Adrenal gland (tissue), 12 donors: ENCODE data around the gene GPR158. TPM values are rescaled to one million over a fixed set of nuclear protein-coding genes. Genes with fewer than 3 reads are reported as not detected.

Experiments
- DNase-seq, 7 donors: peaks; one replicate each; pipeline ENCODE4 v3.0.0-alpha.2; 2019 to 2020
- H3K27ac ChIP-seq, 5 donors: fragments of 200-600 bp; sonication (generic) in 4 of 5; 1 replicate in 3 of 5; 2 replicates in 2 of 5; pipeline versions ENCODE4 v1.5.1 to v1.8.0; 2016 to 2020; ENCODE audit warnings: mild to moderate bottlenecking in 1 of 5
- H3K27me3 ChIP-seq: fragments of 200-600 bp; 2 replicates; pipeline ENCODE4 v1.8.0; 2021
- H3K36me3 ChIP-seq, 2 donors: fragments of 200-600 bp; replicated peaks in 1 of 2; 1 replicate in 1 of 2; 2 replicates in 1 of 2; pipeline versions ENCODE4 v1.5.1 to v1.8.0; 2018 to 2022
- H3K4me1 ChIP-seq, 2 donors: fragments of 200-600 bp; replicated peaks in 1 of 2; 1 replicate in 1 of 2; 2 replicates in 1 of 2; pipeline versions ENCODE4 v1.5.1 to v1.8.0; 2018 to 2021
- H3K4me3 ChIP-seq, 4 donors: fragments of 200-600 bp; sonication (generic) in 3 of 4; one replicate each; pipeline ENCODE4 v1.5.1; 2016 to 2018
- H3K9me3 ChIP-seq, 3 donors: fragments of 200-600 bp; sonication (generic) in 1 of 3; replicated peaks in 1 of 3; 1 replicate in 2 of 3; 2 replicates in 1 of 3; pipeline versions ENCODE4 v1.5.1 to v1.8.0; 2016 to 2021
- POLR2A ChIP-seq, 2 donors: fragments of 450-650 bp; IDR thresholded peaks; one replicate each; pipeline ENCODE4 v1.6.1; 2017; ENCODE audit warnings: antibody characterized with exemption in 2 of 2, mild to moderate bottlenecking in 2 of 2, moderate library complexity in 1 of 2
- WGBS, 4 donors: extraction: QIAGEN DNeasy Blood & Tissue Kit in 2 of 4; methylation state at CpG; one replicate each; pipeline versions ENCODE4 v1.1.5 to v1.1.7; 2013 to 2017; 5-methylcytosine and 5-hydroxymethylcytosine counted together
- intact Hi-C, 2 donors: fragments of 100-400 bp; cut with DNase I; formaldehyde crosslinking; loops; one replicate each; pipeline versions ENCODE4 v1.14.1 to v1.15.0; 2022 to 2023
- polyA plus RNA-seq, 3 donors: library from polyadenylated mRNA; stranded (reverse); fragments of 200-250 nt in 2 of 3; fragments of 350-450 nt in 1 of 3; fragmentation: Illumina TruSeq in 1 of 3; extraction: RNeasy Lipid Tissue Mini Kit (QIAGEN cat#74804) in 1 of 3; gene quantifications; one replicate each; pipeline ENCODE4 v1.2.3, GENCODE V29; 2013 to 2014
- total RNA-seq, 9 donors: library from RNA; depleted of rRNA in 4 of 9; stranded (reverse); fragments of >200 nt in 4 of 9; fragments of 120-200 nt in 1 of 9; fragmentation: NEBNext Ultra II Directional in 1 of 9; extraction: Animal tissue kit (Norgen Biotek cat#: 25700) in 1 of 9; gene quantifications; one replicate each; pipeline versions ENCODE4 v1.1.0 to v1.2.4, GENCODE V29; 2013 to 2023
- TF ChIP-seq, protein P1 (sequence below), 6 experiments: fragments of 450-650 bp in 4 of 6; fragments of 200-600 bp in 2 of 6; sonication (generic) in 1 of 6; IDR thresholded peaks; 1 replicate in 5 of 6; 2 replicates in 1 of 6; pipeline versions ENCODE4 v1.5.1 to v1.8.0; 2016 to 2021; ENCODE audit warnings: antibody characterized with exemption in 6 of 6, mild to moderate bottlenecking in 2 of 6, moderate library complexity in 1 of 6
- donor health status: healthy with polysubstance abuse.
- donor health status: Bipolar disorder and iron deficiency.
- donor health status: DM: yes; HTN: yes; CAD: no.
- donor health status: DM: no; HTN: no; CAD: no.
- donor health status: DM: no; HTN: no; CAD: no.
- donor health status: DM: yes; HTN: yes; CAD: no.

Gene GPR158
- total and polyA plus RNA-seq, 12 donors: 0.04 to 2.5 (median 0.94) TPM; not detected in 2

DNA sequence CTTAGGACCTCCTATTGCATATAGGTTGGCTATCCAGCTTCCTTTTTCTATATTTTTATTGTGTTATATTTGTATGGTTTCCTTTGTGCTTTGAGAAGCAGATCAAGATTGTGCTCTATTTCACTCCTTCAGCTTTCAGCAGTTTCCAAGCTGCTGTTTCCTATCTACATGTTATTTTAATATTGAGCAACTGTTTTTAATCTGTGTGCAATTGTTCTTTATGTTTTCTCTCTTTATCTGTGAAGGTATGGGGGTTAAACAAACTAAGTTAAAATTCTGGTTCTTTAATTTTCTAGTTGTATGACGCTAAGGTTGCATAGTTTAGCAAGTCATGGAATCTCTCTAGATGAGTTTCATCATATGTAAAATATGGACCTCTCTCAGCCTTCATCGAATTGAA, 251.0 kb downstream of the GPR158 start:
- TF ChIP-seq, protein P1, sequence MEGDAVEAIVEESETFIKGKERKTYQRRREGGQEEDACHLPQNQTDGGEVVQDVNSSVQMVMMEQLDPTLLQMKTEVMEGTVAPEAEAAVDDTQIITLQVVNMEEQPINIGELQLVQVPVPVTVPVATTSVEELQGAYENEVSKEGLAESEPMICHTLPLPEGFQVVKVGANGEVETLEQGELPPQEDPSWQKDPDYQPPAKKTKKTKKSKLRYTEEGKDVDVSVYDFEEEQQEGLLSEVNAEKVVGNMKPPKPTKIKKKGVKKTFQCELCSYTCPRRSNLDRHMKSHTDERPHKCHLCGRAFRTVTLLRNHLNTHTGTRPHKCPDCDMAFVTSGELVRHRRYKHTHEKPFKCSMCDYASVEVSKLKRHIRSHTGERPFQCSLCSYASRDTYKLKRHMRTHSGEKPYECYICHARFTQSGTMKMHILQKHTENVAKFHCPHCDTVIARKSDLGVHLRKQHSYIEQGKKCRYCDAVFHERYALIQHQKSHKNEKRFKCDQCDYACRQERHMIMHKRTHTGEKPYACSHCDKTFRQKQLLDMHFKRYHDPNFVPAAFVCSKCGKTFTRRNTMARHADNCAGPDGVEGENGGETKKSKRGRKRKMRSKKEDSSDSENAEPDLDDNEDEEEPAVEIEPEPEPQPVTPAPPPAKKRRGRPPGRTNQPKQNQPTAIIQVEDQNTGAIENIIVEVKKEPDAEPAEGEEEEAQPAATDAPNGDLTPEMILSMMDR (IDR thresholded peaks at IDR 0.05): no peak
- TF ChIP-seq POLR2A (IDR thresholded peaks at IDR 0.05): no peak
- no peak overlapping the region for H3K4me3 ChIP-seq
- WGBS, 4 donors: 58 to 71% (median 60%) methylated on average over 2 of the region's 2 CpGs

DNA sequence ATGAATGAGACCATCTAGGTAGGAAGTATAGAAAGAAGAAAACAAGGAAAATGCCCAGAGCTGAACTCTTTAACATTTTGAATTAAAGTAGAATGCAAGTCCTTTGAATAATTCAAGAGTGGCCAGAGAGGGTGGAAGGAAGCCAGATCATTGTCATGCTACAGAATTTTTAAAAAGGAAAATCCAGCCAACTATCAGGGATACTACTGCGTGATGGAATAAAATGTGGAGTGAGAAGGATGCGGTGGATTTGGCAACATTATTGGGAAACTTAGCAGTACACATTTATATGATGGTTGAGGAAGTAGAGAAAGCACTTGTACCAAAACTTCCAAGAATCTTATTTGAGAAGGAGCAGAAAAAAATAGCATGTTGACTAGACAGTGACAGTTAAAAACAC, 261.6 kb downstream of the GPR158 start:
- Histone ChIP-seq H3K4me3 (no peak overlapping the region), H3K27ac (no peak overlapping the region), H3K4me1 (no peaks in the 10 kb centered on the region), H3K36me3 (no peaks in the 10 kb centered on the region), H3K9me3 (no peaks in the 10 kb centered on the region), H3K27me3 (no peaks in the 10 kb centered on the region)
- WGBS, 4 donors: 84 to 92% (median 86%) methylated on average over 2 of the region's 2 CpGs
- TF ChIP-seq POLR2A (IDR thresholded peaks at IDR 0.05): no peak
- TF ChIP-seq, protein P1 (IDR thresholded peaks at IDR 0.05): no peak
- no peak for DNase-seq
- intact Hi-C loops: no loop called here

More for the DNA sequence above, 251.0 kb downstream of the GPR158 start:
- Histone ChIP-seq H3K27ac (no peak overlapping the region), H3K27me3 (no peaks in the 10 kb centered on the region), H3K36me3 (no peaks in the 10 kb centered on the region), H3K4me1 (no peaks in the 10 kb centered on the region), H3K9me3 (no peaks in the 10 kb centered on the region)
- intact Hi-C loops: no loop called here
- no peak for DNase-seq

DNA sequence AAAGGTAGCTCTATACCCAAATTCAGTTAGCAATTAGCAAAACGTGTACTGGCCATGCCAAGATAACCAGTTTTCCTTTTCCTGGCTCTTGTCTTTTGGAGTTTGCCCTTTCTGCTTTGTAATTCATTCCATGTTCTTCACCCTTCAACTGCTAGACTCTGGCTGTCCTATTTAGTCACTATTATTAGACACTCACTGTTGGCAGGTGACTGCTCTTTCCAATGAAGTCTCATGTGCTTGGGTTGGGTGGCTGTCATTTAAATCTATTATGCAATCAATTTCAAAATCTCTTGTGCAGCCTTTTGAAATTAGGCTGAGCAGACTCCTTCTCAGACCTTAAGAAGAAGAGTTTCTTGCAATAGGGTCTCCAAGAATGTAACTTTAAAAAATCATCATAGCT, 266.5 kb downstream of the GPR158 start:
- Histone ChIP-seq H3K9me3 (no peaks in the 10 kb centered on the region), H3K27me3 (no peaks in the 10 kb centered on the region), H3K27ac (no peak overlapping the region), H3K4me3 (no peak overlapping the region), H3K4me1 (no peaks in the 10 kb centered on the region), H3K36me3 (no peaks in the 10 kb centered on the region)
- WGBS, 4 donors: 31 to 67% (median 41%) methylated on average over 1 of the region's 1 CpG
- DNase-seq: no peak
- TF ChIP-seq POLR2A (IDR thresholded peaks at IDR 0.05): no peak
- TF ChIP-seq, protein P1 (IDR thresholded peaks at IDR 0.05): no peak
- intact Hi-C loops: no loop called here

- H3K36me3 ChIP-seq: no peaks in the 10 kb centered on the region
- no peaks in the 10 kb centered on the region for H3K27me3 ChIP-seq
- H3K9me3 ChIP-seq: no peaks in the 10 kb centered on the region
- no peaks in the 10 kb centered on the region for H3K4me1 ChIP-seq
- no peak for DNase-seq
- H3K27ac ChIP-seq: no peak overlapping the region
- intact Hi-C loops: no loop called here
- no peak for TF ChIP-seq POLR2A (IDR thresholded peaks at IDR 0.05)
- TF ChIP-seq, protein P1 (IDR thresholded peaks at IDR 0.05): no peak
- no peak overlapping the region for H3K4me3 ChIP-seq
- 75 to 93% (median 83%) methylated on average over 6 of the region's 6 CpGs for WGBS, 4 donors
Measured at GRCh38 chr10:25444266-25444665, 269.5 kb downstream of the GPR158 start.
